HuH-7.5 (cell line): Measurements from ENCODE around the gene SUGP1.
"Not testable (repeated sequence)": the region's sequence is repeated elsewhere in the genome, so short reads cannot be mapped to it uniquely, and the experiment has no call there.

Source experiments
- DNase-seq: peaks from one replicate; pipeline ENCODE4 v3.0.0; 2011; ENCODE audit warnings: low spot score

Gene SUGP1, protein sequence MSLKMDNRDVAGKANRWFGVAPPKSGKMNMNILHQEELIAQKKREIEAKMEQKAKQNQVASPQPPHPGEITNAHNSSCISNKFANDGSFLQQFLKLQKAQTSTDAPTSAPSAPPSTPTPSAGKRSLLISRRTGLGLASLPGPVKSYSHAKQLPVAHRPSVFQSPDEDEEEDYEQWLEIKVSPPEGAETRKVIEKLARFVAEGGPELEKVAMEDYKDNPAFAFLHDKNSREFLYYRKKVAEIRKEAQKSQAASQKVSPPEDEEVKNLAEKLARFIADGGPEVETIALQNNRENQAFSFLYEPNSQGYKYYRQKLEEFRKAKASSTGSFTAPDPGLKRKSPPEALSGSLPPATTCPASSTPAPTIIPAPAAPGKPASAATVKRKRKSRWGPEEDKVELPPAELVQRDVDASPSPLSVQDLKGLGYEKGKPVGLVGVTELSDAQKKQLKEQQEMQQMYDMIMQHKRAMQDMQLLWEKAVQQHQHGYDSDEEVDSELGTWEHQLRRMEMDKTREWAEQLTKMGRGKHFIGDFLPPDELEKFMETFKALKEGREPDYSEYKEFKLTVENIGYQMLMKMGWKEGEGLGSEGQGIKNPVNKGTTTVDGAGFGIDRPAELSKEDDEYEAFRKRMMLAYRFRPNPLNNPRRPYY

DNA sequence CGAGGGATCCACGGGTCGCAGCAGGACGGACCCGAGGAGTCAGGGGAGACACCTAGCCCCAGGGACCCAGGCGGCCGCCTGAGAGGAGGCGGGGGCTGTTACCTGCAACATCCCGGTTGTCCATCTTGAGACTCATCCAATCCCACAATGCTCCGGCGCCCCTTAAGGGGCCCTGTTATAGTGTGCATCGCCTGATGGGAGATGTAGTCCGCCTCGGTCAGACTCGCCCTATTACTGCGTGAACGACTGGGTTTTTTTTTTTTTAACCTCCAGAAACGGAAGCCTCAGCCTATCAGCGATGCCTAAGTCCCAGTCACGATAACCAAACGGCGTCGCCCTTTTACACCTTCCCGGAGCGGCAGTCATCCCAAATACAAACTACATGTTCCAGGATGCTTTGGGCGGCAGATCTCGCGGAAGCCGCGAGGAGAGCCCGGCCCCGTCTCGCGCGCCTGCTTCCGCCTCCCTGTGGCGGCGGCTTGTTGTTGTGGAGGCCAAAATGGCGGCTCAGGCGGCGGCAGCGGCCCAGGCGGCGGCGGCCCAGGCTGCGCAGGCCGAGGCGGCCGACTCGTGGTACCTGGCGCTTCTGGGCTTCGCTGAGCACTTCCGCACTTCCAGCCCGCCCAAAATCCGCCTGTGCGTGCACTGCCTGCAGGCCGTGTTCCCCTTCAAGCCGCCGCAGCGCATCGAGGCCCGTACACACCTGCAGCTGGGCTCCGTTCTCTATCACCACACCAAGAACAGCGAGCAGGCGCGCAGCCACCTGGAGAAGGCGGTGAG lies at the start of gene SUGP1, which contains the start of gene MAU2:
Gene SUGP1 (minus strand): TSS at position 149 of the 780 bp plus-strand sequence. CDS start 13 bp downstream, at position 136.
Gene MAU2 (plus strand): TSS at position 469 of the 780 bp plus-strand sequence. CDS start 31 bp downstream, at position 500.
- DNase-seq, result peak; percentile 99

DNA sequence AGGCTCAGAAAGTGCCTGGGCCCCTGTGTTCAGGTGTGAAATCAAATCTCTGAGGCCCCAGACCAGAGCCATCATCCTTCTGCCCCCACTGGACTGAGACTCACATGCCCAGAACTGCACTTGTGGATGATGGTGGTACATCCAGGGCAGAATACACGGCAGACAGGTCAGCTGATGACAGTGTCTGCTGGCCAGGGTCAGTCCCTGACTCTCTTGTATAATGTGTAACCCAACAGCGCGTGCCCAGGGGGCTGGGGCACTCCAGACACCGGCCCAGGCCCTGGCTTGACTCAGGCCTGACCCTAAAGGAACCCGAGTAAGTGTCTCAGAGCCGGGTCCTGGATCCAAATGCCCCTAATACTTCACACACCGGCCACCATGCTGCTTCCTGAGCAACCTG lies 47.8 kb upstream of the SUGP1 start:
- DNase-seq, result no peak

DNA sequence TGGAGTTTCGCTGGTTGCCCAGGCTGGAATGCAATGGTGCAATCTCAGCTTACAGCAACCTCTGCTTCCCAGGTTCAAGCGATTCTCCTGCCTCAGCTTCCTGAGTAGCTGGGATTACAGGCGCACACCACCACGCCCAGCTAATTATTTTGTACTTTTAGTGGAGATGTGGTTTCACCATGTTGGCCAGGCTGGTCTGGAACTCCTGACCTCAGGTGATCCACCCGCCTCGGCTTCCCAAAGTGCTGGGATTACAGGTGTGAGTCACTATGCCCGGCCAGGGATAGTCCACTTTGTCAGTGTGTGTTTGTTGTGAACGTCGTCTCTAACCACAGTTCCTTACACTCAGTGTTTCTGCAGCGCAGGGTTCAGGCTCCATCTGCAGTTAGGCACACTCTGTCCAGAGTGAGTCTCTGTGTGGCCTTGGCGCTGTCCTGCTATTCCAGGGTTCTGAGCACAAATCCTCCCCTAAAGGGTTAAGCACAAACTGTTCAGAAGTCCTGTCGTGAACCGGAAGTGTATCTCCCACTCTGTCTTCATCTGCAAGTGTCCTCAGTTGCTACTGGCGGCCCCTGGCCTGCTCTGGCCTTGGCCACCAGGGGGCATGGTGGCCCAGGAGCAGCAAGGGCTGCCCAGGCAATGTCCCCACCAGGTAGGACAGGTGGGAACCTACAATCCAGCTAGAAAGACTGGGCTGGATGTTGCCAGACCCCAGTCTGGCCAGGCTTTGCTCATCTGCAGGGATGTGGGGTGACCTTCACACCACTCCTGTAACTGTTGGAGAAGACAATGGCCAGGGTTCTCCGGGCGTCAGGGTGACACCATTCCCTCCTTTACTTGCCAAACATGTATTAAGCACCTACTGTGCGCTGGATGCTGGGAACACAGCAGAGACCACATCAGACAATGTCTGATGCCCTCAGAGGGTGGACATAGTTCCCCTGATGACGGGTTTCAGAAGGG lies 46.4 kb upstream of the SUGP1 start:
- peak; percentile 88 for DNase-seq

DNA sequence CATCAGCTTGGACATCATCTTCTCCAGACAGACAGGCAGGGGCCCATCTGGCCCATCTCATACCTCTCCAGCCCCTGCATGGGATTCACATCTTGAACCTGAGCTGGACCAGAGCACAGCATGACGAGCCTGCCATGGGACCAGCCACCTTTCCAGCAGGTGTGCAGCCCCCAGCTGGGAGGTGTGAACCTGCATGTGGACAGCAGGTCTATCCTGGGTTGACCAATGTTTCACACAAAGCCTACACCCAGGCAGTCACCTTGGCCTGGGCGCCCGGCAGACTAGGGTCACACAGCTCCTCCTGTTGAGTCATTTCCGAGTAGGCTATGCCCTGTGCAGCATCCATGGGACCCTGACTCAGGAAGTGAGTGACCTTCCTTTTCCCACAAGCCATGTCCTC lies 41.8 kb upstream of the SUGP1 start:
- DNase-seq, result no peak

DNA sequence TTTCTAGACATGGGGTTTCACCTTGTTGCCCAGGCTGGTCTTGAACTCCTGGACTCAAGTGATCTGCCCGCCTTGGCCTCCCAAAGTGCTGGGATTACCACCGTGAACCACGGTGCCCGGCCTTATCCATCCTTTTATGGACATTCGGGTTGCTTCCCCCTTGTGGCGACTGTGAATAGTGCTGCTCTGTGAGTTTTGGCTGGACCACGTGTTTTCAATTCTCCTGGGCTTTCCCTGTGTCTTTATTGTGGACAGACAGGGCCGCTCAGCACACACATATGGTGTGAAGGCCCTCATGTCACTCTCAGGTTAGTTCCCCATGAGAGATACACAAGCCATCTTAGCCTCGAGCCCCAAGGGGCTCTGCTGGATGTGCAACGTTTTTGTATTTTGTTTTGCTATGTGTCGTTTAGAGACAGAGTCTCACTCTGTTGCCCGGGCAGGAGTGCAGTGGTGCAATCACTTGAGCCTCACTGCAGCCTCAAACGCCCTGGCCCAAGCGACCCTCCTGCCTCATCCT lies 40.8 kb upstream of the SUGP1 start:
- peak; percentile 92 for DNase-seq

DNA sequence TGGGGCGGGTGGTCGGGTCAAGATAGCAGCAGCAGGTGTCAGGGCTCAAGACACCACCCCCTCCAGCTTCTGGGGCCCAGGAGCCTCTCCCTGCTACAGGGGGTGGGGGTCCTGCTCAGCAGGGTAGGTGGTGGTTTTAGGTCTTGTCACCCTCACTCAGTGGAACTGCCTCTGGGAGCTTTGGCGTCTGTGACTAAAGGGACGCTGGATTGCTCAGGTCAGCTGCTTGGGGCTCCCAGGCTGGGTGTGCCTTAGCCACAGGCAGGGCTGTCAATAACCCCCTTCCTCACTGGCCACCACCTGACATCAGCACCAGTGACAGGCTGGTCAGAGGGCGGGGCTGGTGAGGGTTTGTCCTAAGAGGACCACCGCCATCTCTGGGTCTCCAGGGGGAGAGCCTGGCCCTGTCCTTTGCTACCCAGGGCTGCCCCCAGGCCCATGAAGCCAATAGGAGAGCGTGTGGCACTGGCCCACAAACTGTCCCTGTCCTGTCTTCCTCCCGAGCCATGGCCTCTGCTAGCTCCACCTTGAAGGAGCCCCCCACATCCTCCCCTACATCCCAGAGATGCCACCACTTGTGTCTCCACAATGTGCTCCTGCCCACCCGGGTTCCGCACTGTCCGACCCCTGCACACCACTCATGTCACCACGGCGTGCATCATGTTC lies 36.7 kb upstream of the SUGP1 start:
- no peak for DNase-seq

DNA sequence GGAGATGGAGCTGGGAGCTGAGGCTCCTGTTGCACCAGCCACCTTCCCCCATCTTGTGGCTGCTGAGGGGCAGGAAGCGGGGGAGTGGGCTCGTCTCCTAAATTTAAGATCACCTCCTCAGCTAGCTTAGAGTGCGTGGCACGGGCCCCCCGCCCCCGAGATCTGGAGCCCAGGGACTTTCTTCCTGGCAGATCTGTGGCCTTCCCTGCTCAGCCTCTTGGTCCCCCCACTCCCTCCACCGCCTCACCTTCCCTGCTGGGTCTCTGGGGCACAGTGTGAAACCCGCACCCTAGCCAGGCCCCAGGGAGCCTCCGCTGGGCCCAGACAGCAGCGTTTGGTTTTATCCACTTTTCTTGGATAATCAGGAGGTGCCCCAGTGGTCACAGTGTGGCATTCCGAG lies 36.2 kb upstream of the SUGP1 start:
- DNase-seq, result no peak

DNA sequence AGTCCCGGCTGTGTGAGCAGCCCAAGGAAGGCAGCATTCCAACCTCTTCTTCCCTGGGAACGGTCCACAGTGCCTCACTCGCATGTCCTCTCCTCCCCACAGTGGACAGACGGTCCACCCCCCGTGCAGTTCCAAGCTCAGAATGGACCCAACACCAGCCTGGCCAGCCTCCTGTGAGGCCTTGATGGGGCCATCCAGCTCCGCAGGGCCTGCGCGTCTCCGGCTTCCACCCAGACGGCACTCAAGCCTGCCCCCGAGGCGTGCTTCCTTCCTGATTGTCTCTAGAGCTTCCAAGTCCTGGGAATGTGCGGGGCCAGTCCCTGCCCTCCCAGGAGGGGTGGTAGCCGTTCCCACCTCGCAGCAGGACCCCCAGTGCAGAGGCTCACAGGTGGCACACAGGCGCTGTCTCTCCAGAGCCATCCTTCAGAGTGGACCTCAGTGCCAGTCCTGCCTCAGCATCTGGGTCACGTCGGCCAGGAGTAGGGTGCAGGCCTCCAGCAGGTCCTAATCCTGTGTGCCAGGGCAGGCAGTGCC lies 35.4 kb upstream of the SUGP1 start:
- DNase-seq, result no peak

DNA sequence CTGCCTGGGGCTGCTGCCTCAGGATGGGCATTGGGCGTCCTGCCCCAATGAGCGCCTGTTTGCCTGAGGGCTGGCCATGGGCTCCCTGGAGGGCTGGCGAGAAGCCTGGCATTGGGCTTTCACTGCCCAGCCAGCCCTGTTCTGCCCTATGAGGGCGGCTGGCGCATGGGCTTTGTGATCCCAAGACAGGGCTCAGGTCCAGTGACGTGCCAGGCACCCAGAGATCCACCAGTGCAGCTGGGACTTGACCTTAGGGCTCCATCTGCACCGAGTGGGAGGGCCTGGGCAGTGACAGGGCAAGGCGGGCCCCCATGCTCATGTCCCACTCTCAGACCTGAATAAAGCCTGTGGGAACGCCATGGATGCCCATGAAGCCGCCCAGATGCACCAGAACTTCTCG lies 34.6 kb upstream of the SUGP1 start:
- no peak for DNase-seq

DNA sequence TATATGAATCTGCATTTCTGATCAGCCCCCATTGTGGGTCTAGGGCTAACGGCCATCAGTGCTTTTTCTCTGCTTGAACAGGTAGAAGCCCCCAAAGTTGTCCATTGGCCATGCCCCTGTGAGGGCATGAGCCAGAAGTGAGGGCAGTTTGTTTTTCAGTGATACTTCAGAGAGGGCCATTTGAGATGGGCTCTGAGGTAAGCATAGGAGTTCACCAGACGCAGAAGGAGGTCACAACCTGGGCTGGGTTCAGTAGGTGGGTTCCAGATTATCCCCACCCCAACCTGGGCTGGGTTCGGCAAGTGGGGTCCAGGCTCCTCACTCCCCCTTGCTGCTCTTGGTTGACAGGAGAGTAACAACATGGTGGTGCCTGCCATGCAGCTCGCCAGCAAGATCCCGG lies 33.7 kb upstream of the SUGP1 start:
- DNase-seq, result no peak

DNA sequence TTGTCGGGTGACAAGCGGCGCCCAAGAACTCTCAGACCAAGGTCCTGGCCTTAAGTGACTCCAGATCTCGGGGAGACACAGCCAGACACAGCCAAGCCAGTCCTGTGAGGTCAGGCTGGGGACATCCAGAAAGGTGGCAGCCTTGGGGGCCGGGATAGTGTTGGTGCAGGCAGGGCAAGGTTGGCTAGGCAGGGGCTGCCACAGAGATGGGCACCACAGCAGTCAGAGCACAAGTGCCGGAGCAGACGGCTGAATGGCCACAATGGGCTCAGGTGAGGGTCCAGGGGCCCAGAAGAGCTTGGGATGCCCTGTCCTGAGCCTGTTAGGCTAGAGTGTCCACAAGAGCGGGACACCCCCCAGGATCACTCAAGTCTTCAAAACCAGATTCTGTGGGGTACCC lies 32.5 kb upstream of the SUGP1 start:
- DNase-seq, result no peak

DNA sequence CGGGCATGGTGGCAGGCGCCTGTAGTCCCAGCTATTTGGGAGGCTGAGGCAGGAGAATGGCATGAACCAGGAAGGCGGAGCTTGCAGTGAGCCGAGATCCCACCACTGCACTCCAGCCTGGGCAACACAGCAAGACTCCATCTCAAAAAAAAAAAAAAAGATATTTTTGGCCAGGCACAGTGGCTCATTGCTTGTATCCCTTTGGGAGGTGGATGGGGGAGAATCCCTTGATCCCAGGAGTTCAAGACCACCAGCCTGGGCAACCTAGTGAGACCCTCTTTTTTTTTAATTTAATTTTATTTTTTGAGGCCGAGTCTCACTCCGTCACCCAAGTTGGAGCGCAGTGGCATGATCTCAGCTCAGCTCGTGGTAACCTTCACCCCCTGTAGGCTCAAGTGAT lies 30.4 kb upstream of the SUGP1 start:
- not testable (repeated sequence) for DNase-seq

DNA sequence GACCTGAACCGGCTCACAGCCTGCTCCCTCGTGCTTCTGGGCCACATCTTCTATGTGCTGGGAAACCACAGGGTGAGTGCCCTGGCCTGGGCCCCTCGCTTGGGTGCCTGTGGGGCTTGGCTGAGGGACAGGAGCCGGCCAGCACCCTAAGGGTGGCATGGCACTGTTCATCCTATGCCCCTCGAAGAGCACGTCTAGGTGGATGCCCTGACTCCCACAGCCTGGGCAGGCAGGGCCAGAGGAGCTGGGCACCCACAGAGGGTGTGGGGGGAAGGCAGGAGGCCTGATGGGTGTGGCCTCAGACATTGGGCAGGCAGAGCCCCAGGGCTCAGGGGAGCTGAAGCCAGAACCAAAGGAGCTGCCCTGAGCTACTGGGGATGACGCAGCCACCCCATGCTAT lies 29.1 kb upstream of the SUGP1 start:
- no peak for DNase-seq

DNA sequence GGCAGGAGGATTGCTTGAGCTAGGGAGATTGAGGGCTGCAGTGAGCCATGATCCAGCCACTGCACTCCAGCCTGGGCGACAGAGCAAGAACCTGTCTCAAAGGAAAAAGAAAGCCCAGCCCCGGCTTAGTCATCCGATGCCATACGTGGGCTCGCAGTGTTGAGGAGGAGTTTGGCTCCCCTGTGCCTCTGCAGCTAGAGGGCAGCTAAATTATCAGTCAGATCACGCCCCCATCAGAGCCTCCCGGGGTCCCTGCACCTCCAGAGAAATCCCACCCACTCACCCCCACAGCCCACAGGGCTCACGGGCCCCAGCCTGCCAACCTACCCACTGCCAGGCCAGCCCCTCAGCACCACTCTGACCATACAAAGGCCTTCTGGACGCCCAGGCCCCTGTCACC lies 28.0 kb upstream of the SUGP1 start:
- DNase-seq, result no peak

DNA sequence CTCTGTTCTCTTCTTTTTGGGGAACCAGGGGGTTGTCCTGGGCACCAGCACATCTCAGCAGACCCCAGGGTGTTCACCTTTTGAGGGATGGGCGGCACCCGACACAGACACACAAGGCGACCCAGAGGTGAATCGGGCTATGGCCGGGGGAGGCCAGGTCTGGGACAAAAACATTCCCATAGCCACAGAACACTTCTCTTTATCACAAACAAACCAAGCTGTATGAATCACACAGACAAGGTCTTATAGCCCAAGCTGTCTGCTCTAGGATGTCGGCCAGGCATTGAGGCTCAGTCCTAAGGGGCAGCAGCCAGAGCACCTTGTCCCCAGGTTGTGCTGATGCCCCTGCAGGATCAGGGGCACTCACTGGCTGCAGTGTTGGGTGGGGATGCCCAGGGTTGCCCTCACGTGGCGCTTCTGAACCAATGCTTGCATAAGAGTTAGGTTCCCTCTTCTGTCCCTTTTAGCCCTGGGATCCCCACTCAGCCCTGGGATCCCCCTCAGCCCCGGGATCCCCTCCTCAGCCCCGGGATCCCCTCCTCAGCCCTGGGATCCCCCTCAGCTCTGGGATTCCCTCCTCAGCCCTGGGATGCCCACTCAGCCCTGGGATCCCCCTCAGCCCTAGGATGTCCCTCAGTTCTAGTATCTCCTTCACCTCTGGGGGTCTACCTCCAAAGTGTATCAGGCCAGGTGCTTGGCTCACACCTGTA lies 27.2 kb upstream of the SUGP1 start:
- no peak for DNase-seq

DNA sequence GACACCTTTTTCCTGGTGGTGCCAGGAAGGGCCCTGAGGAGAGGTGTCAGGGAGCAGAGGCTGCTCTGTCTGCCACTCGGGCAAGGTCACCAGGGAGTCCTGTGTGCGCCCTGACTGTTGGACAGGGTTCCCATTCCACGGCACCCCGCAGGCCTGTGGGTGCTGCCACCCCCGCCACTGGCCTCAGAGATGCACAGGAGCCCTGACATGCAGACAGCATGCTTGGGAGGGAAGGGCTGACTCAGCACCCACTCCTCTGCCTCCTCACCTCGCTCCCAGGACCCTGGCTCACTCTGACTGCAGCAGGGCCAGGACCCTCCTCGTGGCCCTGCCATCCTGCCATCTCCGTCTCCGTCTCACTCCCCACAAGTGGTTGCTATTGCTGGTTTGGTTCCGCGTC lies 25.7 kb upstream of the SUGP1 start:
- no peak for DNase-seq

DNA sequence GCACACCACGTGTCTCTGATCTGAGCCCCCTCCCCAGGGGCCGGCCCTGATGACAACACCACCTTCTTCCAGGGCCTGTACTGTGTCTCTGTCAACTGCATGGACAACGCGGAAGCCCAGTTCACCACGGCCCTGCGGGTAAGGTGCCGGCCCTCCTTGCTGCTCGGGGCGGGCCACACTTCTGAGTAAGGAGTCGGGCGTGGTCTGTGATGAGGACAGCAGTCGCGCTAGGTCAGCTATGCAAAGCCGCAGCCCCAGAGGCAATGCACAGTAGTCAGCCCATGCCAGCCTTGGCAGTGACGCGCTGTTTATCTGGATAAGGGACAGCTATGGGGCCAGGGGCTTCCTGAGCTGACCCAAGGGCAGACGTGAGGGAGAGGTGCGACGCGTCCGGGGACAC lies 24.9 kb upstream of the SUGP1 start:
- DNase-seq, result no peak

DNA sequence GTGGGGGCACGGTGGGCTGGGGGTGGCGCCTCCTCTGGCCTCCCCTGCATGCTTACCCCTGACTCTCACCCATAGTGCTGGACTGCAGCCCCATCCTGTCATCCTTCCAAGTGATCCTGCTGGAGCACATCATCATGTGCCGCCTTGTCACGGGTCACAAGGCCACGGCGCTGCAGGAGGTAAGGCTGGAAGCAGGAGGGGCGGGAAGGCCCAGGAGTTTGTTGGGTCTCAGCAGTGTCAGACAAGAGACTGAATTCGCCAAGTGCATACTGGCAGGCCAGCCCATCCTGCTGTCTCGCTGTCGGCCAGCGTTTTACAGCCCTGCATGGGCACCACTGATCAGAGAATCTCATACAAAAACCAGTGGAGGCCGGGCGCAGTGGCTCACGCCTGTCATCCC lies 23.5 kb upstream of the SUGP1 start:
- no peak for DNase-seq

DNA sequence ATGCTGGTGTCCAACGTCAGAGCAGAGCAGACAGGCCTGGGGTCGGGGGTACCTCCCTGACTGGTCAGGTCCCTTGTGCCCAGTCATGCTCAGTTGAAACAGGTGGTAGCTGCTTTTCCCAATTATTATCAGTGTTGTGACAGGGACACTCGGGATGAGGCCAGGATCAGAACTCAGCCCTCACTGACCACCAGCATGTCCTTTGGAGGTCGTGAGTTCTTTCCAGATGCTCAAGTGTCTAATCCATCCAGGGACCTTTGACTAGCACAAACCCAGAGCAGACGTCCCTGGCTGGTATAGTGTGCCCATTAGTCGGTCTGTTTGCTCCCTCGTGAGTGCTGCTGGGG lies 22.7 kb upstream of the SUGP1 start:
- DNase-seq, result no peak
